ENCODE data around the gene SDHB.

GRCh38 chr1:16988210-16988609 lies 65.6 kb downstream of the SDHB start:
- TF ChIP-seq CTCF (conservative IDR thresholded peaks at IDR 0.05; ENCODE audit: low read length), result no peak
- TF ChIP-seq EZH2phosphoT487 (IDR thresholded peaks at IDR 0.05; ENCODE audit: borderline replicate concordance, low read depth, low read length), result no peak
